ENCODE measurements around the gene ARHGEF7.

Gene ARHGEF7

DNA sequence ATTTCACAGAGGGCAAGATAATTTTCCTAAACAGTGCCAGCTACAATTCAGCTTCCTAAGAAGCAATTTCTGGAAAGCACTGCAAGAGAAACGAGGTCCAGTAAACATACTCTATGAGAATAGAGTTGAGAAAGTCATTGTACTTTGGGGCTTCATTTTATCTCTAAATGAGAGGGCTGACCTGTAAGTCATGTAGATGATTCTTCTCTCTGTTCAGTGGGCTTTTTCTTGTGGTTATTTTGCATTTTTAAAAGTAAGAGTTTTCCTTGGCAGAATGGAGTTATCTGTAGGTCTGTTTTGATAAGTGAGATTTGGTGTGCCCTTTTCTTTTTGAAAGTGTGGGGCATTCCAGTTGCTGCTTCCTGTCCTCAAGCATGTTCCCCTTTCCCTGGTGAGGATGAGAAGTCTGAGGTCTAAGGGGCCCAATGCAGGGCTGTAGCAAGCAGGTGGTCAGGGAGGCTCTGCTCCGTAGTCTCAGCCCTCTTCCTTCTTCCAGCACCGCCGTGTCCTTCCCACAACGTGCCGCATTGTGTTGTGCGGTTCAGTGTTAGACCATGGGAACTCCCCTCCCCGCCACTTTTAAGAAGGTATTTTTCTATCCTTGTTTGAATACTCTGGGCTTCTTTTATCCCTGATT is 86.3 kb downstream of the ARHGEF7 start:
- DNase-seq (ENCODE audit: low spot score) = no peak

DNA sequence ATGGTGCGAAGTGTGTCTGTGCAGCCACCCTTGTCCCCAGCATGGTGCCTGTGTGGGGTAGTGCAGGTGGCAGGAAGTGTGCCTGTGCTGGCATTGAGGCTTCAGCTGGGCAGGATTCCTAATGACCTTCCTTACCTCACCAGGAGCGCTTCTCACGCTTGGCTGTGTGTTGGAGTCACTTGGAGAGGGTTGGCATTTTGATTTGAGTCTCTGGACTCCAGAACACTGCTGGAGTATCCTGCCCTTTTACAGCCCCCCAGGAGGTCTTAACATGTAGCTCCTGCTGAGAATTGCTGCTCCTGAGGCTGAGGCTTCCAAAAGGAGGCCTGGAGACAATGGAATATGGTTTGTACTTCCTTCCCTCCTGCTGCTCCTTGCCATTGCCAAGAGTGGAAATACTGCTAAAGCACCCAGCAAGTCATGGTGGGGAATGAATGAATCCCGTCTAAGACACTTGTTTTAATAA is 87.1 kb downstream of the ARHGEF7 start:
- DNase-seq (ENCODE audit: low spot score) = no peak

DNA sequence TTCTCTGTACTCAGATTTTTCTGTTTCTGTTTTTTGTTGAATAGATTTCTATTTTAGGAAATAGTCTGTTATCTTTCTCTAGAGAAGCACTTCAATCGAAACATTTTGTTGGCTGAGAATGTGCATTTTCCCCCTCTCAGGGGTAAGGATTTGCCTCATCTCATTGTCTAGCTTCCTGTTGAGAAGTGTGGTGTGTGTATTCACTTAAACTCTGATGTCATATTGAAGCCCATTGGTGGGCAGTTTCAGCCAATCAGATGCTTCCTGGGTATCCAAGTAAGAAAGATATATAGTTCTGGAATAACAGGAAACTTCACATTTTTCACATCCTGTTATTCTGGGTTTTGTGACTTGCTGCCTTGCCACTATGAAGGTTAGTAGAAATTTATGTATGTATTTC is 87.6 kb downstream of the ARHGEF7 start:
- DNase-seq (ENCODE audit: low spot score) = no peak

DNA sequence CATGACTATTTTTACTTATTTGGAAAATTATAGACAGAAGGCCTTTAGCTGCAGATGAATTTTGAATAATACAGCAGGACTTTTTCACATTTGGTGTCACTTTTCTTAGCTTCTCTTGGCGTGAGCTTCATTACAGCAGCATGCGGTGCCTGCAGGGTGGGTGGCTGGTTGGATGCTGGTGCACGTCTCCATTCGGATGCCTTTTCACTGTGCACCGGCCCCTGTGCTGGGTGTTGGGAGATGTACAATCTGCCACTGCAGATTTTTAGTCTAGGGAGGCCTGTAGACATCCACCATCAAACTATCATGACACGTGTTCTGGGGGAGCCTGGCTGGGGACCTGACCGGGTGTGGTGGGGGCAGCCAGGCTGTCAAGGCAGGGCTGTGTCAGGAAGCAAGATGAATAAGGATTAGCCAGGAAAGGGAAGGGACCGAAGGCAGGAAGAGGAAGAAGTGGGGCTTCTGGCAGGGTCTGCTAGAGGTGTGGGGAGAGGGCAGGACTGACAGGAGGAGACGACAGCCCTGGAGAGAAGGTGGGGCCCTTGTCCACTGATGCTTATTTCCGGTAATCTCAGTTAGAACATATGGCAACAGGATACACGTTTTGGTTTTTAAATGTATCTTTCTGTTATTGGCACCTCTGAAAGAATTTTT is 88.8 kb downstream of the ARHGEF7 start:
- DNase-seq (ENCODE audit: low spot score) = no peak

DNA sequence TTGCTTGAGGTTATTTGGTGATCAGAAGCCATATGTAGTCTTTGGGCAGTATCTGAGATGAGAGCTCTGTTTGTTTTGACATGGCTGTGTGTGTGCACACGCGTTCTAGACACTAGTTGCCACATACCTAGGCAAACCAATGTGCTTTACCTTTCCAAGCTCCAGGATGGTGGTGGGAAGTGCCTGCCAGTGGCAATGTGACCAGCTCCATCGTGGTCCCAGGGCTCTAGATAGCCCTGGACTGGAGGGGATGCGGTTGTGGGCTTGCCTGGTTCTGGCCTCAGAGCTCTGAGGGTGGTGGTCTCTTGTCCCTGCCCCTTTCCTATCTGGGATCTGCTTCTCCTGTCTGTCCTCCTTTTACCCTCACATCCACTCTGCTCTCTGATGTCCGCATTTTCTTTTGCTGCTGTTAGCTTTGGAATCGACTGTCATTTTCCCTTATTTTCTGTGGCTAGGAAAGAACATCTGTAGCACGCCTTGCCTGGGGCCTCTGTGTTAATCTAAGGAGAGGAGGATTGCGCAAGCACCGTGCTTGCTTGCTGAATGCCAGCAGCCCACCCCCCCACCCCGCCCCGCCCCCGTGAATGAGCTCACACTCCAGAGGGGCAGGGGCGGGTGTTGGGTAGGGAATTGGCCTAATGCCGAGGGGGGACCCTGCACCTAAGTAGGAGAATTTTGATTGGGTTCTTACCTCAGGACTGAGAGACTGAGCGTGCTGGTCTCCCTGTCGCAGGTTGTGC is 89.5 kb downstream of the ARHGEF7 start:
- DNase-seq (ENCODE audit: low spot score) = no peak

DNA sequence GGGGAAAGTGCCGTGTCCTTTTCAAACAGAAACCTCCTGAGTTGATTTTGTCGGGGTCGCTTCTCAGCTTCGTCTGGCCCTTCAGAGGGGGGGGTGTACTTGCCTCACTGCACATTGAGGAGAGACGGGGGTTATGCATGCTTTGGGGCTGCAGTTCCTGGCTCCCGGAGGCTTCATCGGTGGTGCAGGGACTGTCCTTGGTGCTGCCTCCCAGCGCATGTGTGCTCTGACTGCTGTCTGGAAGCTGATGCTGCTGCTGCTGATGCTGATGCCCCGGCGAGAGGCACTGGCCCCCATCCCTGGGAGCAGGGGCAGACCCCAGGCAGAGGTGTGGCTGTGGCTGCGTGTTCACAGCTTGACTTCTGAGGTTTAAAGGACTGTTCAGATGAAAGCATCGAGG is 91.0 kb downstream of the ARHGEF7 start:
- DNase-seq (ENCODE audit: low spot score) = no peak

DNA sequence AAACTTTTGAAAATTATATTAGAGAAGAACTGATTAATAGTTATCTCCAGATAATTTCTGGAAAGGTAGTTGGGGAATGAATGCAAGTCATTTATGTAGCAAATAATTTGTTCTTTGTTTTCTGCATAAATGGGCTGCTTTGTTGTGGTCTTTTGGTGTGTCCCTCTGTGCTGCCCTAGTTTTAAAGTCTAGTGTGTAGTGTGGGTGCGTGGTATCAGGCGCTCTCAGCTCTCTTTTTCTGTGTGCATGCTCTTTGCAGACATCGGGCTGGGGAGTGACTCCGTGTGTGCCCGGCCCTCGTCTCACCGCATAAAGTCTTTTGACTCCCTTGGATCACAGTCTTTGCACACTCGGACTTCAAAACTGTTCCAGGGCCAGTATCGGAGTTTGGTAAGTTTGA is 94.5 kb downstream of the ARHGEF7 start:
- DNase-seq (ENCODE audit: low spot score) = no peak

DNA sequence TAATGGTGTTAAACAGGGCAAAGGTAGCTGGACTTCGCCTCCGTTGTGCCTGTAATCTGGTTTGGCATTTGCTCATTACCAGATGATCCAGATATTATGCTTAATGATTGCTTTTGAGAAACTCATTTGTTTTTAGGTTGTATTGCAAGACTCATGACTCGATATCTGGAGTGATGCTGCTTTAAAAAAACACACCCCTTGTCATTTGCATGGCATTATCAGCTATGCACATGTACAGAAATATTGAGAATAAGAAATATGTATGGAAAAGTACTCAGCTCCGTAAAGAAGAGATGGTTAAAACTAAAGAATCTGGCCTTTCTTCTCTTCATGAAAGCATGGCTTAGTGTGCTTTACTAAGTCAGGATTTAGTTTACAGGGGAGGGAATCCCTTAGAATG is 95.0 kb downstream of the ARHGEF7 start:
- DNase-seq (ENCODE audit: low spot score) = no peak

DNA sequence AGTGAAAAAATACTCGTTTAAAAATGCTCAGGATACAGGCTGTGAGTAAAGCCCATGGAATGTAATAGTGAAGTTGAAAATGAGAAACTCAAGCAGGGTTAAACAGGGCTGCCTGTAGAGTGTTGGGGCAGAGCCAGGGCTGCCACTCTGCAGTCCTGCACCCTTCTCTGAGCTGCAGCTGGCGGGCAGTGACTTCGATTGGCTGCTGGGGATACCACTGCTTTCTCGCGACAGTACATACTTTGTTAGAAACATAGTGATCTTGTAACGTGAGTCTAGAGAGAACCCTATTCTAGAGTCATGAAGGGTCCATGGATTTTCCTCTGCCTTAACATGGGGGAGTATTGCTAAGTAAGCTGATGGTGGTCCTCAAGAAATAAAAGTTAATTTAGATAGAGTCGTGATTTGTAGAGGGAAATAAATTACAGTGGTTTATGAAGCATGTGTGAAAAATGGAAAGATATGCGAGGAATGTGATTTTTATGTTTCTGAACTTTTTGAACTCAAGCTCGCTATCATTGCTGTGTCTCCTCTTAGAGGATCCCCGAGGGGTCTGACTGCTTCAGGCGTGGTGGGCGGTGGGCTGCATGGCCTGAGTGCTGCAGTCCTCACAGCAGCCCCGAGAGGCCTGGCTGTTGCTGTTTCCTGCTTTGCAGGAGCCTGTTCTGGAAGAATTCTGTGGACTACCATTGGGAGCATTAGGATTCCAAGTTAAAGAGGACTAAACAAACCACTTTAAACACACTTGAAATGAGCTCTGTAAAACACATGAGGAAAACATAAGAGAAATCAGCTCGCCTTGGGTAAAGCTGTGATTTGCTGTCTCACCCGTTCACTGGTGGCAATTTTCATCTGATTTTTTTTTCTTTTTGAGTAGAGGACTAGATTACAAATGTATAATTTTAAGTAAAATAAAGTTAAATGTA is 95.7 kb downstream of the ARHGEF7 start:
- no peak for DNase-seq (ENCODE audit: low spot score)

DNA sequence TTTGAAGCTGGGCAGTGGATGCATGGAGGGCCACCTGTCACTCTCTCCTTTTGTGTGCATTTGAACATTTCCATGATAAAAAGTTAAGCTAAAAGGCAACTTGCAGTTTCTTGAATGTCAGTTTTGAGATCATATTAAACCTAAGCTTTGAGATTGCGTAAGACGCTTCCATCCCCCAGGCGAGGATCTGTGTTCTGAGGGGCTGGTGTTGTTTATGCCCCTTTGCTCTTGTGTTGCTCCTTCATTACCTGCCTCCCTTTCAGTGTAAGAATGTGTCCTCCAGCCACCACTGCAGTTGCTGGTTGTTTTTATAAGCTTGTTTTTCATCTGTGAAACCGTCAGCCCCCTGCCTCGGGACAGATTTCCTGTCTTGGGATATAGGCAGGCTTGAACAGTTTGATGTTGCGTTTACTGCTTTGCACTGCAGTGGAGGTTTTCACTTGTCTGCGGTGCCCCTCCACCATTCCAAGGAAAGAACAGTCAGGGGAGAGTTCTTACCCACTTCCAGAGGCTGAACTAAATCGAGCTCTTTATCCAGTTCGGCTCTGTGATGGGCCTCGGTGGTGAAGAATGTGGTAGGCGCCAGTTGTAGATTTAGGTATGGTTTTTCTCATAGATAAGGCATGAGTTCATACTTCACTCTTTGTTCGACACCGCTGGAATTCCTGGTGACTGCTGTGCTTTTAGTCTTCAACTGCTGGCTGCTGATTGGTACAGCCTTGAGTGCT is 96.8 kb downstream of the ARHGEF7 start:
- no peak for DNase-seq (ENCODE audit: low spot score)

DNA sequence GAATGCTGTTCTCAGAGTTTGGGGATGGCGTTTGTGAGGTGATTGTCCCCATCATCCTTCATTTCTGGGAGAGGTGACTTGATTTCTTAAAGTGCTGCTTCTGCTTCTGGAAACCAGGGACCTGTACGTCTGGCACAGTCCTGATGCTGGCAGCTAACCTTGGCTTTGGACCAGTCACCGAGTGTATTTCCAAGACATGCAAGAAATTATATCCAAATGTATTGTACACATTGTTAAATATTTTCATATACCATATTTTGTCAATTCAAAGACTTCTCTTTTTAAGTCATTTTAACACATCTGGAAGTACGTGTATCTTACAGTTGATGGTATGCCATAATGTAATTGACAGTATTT is 97.4 kb downstream of the ARHGEF7 start:
- no peak for DNase-seq (ENCODE audit: low spot score)

DNA sequence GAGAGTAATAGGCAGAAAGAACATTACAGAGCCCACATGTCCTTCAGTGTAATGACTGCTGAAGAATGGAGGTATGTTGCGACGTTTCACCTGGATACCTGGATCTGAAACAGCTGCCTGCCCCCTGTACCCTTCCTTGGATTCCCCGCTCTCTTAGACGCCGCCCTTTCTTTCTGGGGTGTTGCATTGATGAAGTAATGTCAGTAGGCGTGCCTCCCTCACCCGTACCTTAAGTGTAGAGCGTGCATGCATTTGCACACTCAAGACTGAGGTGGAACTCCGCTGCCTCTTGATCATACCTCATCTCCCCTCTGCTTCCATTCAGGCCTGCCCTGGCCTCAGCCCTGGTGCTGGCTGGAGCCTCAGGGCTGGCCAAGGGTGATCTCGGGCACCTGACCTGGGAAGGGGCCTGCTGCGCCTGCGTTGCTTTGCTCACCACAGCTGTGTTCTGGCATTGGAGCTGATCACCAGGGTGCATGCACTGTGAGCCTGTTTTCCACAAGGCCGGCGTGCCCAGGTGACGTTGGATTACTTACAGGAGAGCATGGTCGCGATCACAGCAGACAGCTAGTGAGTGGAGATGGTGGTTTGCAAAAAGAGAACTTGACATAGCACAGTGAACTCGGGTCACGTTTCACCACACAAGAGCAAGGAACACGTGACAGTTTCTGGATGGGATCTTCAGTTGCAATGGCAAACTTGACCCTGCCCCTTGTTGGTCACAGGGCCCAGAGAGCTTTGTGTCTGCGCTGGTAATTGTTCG is 99.0 kb downstream of the ARHGEF7 start:
- no peak for DNase-seq (ENCODE audit: low spot score)

DNA sequence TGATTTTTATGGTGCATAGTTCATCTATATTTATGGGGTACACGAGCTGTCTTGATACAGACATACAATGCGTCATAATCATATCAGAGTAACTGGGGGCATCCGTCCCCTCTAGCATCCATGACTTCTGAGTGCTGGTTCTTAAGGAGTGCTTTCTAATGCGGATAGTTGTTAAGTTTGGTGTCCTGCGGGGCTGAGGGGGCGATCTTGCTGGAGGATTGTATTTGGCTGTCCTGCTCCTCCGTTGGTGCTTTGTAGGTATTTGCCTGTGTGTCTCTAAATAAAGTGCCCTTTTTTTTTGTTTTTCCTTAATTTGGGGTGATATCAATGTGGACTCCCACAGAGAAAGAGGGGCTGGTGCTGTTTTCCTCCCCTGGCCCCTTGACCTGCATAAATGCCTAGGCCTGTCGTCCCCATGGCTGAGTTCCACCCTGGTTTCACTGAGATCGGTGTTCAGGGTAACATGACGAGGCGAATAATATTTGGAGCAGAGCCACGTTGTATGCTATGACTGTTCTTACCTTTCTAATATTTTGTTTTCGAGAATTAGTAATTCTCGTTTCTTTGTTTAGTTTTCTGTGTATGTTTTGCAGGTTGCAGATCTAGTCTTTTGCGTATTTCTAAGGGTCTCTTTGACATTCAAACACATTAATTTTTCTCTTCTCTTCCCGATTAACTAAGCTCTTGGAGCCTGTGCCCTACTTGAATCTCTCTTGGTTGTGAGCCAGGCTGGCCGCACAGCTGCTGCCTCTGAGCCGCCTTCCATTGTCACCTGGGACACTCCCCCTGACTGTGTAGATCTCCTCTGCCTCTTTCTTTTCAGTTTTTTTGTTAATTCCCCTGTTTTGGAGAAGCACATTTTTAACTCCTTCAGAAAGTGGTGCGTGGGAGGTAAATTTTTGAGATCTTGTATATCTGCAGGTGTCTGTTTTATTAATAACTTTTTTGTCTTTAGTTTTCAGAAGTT is 100.3 kb downstream of the ARHGEF7 start:
- DNase-seq (ENCODE audit: low spot score) = no peak

DNA sequence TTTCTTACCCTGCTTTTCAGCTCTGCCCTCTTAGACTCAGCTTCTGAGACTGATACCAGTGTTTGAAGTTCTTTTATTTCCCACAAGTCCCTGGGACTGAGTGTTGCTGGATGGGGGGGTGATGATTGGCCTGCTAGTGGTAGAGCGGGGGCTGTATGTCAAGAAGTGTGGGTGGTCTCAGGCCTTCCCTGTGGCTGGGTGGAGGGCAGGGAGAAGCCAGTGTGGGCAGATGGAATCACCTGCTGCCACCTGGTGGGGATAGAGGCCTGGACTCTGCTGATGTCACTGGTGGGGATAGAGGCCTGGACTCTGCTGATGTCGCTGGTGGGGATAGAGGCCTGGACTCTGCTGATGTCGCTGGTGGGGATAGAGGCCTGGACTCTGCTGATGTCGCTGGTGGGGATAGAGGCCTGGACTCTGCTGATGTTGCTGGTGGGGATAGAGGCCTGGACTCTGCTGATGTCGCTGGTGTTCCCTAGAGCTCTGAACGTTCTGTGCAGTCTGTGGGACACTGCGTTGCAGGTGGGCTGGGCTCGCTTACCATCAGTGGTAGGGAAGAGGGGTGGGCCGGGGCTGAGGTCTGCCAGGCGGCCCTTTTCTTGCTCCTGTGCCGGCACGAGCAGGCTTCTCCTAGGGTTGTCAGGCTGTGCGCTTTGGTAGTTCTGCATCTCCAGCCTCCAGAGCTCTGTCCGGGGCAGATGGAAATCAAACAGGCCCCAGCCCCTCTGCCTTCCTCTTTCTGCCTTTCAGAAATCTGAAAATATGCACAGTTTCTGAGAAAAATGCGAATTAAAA is 101.3 kb downstream of the ARHGEF7 start:
- no peak for DNase-seq (ENCODE audit: low spot score)

DNA sequence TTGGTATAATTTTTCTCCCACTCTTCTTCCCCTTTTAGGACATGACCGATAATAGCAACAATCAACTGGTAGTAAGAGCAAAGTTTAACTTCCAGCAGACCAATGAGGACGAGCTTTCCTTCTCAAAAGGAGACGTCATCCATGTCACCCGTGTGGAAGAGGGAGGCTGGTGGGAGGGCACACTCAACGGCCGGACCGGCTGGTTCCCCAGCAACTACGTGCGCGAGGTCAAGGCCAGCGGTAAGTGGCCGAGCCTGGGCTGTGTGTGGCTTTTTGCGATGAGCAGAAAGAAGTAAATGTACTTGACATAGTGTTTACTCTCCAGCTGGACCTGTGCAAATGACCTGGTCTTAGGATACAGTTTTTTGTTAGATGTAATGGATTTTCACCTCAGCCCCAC is 102.5 kb downstream of the ARHGEF7 start:
- no peak for DNase-seq (ENCODE audit: low spot score)

DNA sequence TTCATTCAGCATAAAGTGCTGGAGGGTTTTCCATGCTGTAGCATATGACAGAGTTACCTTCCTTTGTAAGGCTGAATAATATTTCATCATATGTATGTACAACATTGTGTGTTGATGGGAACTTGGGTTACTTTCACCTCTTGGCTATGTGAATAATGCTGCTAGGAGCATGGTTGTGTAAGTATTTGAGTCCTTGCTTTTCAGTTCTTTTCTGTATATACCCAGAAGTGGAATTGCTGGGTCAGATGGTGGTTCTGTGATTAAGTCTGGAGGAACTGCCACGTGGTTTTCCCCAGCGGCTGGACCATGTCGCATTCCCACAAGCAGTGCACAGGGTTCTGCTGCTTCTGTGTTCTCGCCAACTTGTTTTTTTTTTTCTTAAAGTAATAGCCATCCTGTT is 104.2 kb downstream of the ARHGEF7 start:
- no peak for DNase-seq (ENCODE audit: low spot score)

DNA sequence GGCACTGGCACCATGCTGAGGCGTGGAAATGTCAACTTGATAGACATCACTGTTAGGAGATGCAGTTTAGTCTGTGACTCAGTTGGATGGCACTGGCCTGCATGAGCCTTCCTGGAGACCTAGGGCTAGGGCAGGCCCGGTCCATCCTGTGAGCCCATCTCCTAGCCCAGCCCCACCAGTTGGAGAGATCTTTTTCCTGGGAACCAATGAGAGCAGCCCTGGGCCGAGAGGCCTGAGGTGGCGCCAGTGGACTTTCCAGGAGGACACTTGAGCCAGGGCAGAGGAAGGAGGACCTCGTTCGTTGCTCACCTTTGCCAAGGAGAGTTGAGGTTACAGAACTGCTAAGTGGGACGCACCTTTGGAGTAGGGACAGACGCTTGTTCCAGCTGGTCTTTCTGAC is 104.8 kb downstream of the ARHGEF7 start:
- DNase-seq (ENCODE audit: low spot score) = no peak

DNA sequence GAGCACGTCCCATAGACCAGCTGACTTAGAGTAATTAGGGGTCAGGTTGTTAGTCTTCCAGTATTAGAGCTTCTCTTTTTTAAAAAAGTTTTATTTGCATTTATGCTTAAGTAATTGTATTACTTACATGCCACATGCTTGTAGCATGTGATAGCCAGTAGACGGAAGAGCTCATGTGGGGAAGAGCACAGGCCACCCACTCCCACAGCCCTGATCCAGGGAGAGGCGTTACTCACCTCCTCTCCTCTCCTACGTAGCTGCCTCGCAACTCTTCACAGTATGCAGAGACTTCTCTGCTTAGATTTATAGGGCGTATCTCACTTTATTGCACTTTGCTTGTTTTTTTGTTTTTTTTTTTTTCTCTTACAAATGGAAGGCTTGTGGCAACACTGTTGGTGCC is 110.1 kb downstream of the ARHGEF7 start:
- DNase-seq (ENCODE audit: low spot score) = no peak
